Activated naive CD4-positive, alpha-beta T cell treated with anti-CD3 and anti-CD28 coated beads, Interleukin-2, amount 10 ng/mL, durations not matched to agents 7 days and 5 days (primary cell): ENCODE results near the gene PARD3B.

ENCODE experiments used
- CTCF ChIA-PET: fragments of 350-600 bp; sonication (Branson Sonifier 250); formaldehyde crosslinking; loops from one replicate; lab custom pipeline; 2021; ENCODE audit warnings: antibody characterized with exemption; lab: Charles Lee
- DNase-seq: peaks from one replicate; pipeline ENCODE4 v3.0.0-alpha.2; 2020
- H3K27ac Mint-ChIP-seq: one replicate; pipeline ENCODE4 v1.8.0; 2021; ENCODE audit warnings: mild to moderate bottlenecking, moderate library complexity, mixed read lengths
- H3K27me3 Mint-ChIP-seq: one replicate; pipeline ENCODE4 v1.8.0; 2021; ENCODE audit warnings: mild to moderate bottlenecking, mixed read lengths
- H3K36me3 Mint-ChIP-seq: one replicate; pipeline ENCODE4 v1.8.0; 2021; ENCODE audit warnings: mixed read lengths
- H3K4me1 Mint-ChIP-seq: one replicate; pipeline ENCODE4 v1.8.0; 2021; ENCODE audit warnings: mixed read lengths
- H3K4me3 Mint-ChIP-seq: one replicate; pipeline ENCODE4 v1.8.0; 2021; ENCODE audit warnings: mild to moderate bottlenecking, moderate library complexity, mixed read lengths
- H3K9me3 Mint-ChIP-seq: one replicate; pipeline ENCODE4 v1.8.0; 2021; ENCODE audit warnings: mixed read lengths

PARD3B gene

DNA sequence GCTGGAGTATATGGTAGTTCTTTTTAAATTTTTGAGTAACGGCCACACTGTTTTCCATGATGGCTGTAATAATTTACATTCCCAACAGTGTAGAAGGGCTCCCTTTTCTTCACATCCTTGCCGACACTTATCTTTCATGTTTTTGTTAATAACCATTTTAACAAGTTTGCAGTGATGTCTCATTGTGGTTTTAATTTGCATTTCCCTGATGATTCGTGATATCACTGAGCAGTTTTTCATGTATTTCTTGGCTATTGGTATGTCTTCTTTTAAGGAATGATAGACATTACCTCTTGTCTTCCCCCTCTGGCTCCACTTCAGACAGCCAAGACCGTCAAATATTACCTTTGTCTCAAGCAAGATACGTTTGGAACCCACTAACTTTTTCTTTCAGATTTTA, 765.9 kb downstream of the PARD3B start:
- Mint-ChIP-seq H3K36me3 (no peaks in the 10 kb centered on the region), H3K27me3 (no peaks in the 10 kb centered on the region), H3K4me3 (no peak overlapping the region), H3K9me3 (peaks cover 2% of the 10 kb centered on the region), H3K27ac (no peak overlapping the region), H3K4me1 (no peaks in the 10 kb centered on the region)
- DNase-seq, result no peak
- CTCF ChIA-PET, result no interaction called here

DNA sequence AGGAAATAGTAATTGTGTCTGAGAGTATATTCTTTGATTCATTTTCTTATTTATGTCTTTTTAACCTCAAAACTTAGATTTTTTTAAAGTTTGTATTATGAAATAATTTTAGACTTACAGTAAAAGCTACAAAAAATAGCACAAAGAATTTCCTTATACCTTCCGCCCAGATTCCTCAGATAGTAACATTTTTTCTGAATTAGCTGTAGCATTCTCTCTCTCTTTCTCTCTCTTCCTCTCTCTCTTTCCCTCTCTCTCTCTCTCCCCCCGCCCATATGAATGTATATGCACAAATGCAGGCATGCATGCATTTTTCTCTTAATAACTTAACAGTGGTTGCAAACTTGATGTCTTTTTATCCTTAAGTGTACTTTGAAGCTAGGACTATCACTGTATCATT, 776.0 kb downstream of the PARD3B start:
- Mint-ChIP-seq H3K27me3 (no peaks in the 10 kb centered on the region), H3K27ac (no peak overlapping the region), H3K4me3 (no peak overlapping the region), H3K36me3 (no peaks in the 10 kb centered on the region), H3K9me3 (peaks cover 4% of the 10 kb centered on the region), H3K4me1 (no peaks in the 10 kb centered on the region)
- DNase-seq, result no peak
- CTCF ChIA-PET, result no interaction called here

DNA sequence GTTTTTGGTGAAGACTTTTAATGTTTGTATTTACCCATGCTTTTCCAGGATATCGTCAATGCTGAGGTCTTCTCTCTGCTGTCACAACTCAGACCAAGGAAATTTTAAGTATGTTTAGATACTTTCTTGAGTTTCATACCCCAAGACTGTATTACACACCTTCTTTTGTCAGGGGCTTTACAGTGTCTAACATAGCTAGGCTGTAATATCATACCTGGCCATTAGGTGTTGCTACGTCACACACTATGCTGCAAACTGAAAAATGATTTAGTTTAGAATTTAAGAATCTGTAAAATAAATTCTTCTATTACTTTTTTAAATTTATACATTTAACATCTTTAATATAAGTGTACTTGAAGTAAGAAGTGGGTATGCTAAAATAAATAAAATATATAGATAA, 778.7 kb downstream of the PARD3B start:
- DNase-seq, result no peak
- CTCF ChIA-PET, result interaction anchor here (1.5 kb wide), 1 partner anchor 352 kb away, joined by 9 read pairs; no protein-coding TSS in a partner anchor
- Mint-ChIP-seq H3K36me3 (no peaks in the 10 kb centered on the region), H3K4me3 (no peak overlapping the region), H3K27me3 (no peaks in the 10 kb centered on the region), H3K9me3 (peaks cover 4% of the 10 kb centered on the region), H3K4me1 (no peaks in the 10 kb centered on the region), H3K27ac (no peak overlapping the region)

DNA sequence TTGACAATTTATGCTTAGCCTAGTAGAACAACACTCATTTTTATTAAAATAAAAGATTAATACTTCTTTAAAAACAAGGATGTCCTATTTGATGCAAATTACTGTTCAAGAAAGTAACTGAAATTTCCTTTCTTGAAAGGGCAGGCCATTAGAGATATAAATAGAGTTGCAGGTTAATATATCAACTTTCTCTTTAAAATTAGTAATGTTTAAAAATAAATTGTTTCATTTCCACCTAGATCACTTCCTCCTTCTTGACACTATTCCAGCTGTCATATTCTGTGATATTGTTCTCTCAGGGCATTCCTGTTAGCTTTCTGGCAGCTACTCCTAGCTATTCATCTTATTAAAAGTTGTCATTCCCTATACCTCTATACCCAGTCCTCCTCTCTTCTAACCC, 779.1 kb downstream of the PARD3B start:
- H3K36me3 Mint-ChIP-seq, result no peaks in the 10 kb centered on the region
- no peak overlapping the region for H3K4me3 Mint-ChIP-seq
- CTCF ChIA-PET, result no interaction called here
- no peak for DNase-seq
- no peaks in the 10 kb centered on the region for H3K4me1 Mint-ChIP-seq
- H3K9me3 Mint-ChIP-seq, result peaks cover 4% of the 10 kb centered on the region
- no peaks in the 10 kb centered on the region for H3K27me3 Mint-ChIP-seq
- no peak overlapping the region for H3K27ac Mint-ChIP-seq

DNA sequence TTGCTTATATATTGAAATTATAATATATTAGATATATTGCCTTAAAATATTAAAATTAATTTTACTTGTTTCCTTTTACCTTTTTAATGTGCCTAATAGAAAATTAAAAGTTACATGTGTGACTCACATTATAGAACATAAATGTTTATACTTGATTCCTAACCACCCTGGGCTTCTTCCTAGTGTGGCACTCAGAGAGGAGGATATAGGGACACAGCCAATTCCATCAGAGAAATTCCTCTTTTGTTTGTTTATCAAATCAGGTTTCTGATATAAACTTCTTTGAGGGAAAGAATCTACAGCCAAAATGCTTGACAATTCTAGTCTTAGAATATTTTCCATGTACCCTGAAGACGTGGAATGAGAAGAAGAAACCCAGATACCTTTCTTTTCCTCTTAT, 788.1 kb downstream of the PARD3B start:
- Mint-ChIP-seq H3K4me1 (no peaks in the 10 kb centered on the region), H3K4me3 (no peak overlapping the region), H3K27ac (no peak overlapping the region), H3K36me3 (no peaks in the 10 kb centered on the region), H3K9me3 (peaks cover 8% of the 10 kb centered on the region), H3K27me3 (peaks cover 5% of the 10 kb centered on the region)
- DNase-seq, result no peak
- CTCF ChIA-PET, result no interaction called here

DNA sequence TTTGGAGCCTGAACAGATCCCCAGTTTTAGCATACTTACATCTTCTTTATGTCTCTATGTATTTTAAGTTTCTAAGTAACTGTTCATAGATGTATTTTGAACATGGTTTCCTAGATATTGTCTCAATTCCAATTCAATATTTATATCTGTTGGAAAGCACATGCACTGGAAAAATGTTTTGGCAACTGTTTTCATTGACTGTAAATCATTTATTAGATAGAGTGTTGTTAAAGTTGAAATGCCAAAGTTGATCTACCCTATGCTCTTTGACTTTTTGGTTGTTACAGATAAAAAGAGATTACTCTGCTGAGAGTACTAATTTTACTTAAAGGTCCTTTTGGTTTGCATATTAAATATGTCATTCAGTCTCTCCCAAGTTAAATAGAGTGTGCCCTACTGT, 792.0 kb downstream of the PARD3B start:
- no peak overlapping the region for H3K4me3 Mint-ChIP-seq
- H3K36me3 Mint-ChIP-seq, result no peaks in the 10 kb centered on the region
- peaks cover 2% of the 10 kb centered on the region for H3K27me3 Mint-ChIP-seq
- no peak overlapping the region for H3K27ac Mint-ChIP-seq
- peaks cover 8% of the 10 kb centered on the region for H3K9me3 Mint-ChIP-seq
- CTCF ChIA-PET, result no interaction called here
- no peak for DNase-seq
- no peaks in the 10 kb centered on the region for H3K4me1 Mint-ChIP-seq

DNA sequence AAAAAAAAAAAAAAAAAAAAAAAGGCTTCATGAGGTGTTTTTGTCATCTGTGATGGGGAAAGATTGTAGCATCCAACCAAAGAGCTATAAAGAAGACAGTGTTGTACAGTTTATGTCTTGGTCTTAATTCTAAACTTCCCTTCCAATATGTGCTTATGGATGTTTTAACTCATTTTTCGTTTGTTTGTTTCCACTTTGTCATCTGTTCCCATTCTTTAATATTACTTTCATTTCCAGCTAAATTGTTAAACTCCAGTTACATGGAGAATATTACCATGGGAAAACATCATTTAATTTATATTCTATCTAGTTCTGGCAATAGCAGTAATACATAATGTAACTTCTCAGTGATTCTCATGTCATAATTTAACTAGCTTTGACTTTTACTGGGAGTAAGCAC, 792.9 kb downstream of the PARD3B start:
- Mint-ChIP-seq H3K36me3 (no peaks in the 10 kb centered on the region), H3K27me3 (no peaks in the 10 kb centered on the region), H3K27ac (no peak overlapping the region), H3K9me3 (peaks cover 8% of the 10 kb centered on the region), H3K4me1 (no peaks in the 10 kb centered on the region), H3K4me3 (no peak overlapping the region)
- DNase-seq, result no peak
- CTCF ChIA-PET, result no interaction called here

DNA sequence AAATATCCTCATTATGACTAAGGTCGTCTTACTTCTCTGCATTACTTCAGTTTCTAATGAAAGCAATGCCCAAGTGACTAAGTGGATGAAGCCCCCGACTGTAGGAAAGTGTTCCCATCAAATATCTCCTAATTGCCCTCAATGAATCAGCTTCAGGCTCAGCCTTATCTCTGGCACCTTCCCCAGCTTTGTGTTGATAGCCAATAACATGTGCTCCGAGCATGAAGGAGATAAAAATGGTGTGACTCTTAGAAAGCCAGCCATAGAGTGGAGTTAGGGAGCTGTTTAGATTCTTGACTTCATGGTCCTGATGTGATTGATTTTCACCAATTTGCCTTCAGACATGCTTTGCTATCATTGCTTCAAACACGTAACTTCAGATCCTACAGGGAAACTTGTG, 797.8 kb downstream of the PARD3B start:
- peaks cover 7% of the 10 kb centered on the region for H3K9me3 Mint-ChIP-seq

DNA sequence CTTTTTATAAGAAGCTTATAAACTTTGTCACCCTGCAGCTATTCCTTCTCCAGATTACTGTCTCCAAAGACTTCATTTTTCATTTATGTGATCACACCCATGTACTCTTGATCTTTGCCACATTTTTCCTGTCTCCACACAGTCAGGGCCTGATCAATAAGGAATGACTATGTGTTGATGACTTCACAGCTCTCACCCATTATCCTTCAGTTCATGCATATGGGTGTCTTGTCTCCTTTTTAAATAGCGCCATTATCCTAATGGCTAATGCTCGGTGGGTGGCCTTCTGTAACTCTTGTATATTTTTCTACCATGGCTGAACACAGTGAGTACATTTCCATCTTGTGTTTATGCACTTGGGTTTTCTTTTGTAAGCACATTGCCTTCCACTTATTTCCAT, 801.4 kb downstream of the PARD3B start:
- H3K4me1 Mint-ChIP-seq, result no peaks in the 10 kb centered on the region
- peaks cover 7% of the 10 kb centered on the region for H3K9me3 Mint-ChIP-seq
- CTCF ChIA-PET, result no interaction called here
- peaks cover 6% of the 10 kb centered on the region for H3K27me3 Mint-ChIP-seq
- no peak overlapping the region for H3K27ac Mint-ChIP-seq
- H3K4me3 Mint-ChIP-seq, result no peak overlapping the region
- no peaks in the 10 kb centered on the region for H3K36me3 Mint-ChIP-seq
- DNase-seq, result no peak

More for the DNA sequence above, 797.8 kb downstream of the PARD3B start:
- Mint-ChIP-seq H3K4me1 (no peaks in the 10 kb centered on the region), H3K27ac (no peak overlapping the region), H3K4me3 (no peak overlapping the region), H3K36me3 (no peaks in the 10 kb centered on the region), H3K27me3 (peaks cover 6% of the 10 kb centered on the region)
- DNase-seq, result no peak
- CTCF ChIA-PET, result no interaction called here

DNA sequence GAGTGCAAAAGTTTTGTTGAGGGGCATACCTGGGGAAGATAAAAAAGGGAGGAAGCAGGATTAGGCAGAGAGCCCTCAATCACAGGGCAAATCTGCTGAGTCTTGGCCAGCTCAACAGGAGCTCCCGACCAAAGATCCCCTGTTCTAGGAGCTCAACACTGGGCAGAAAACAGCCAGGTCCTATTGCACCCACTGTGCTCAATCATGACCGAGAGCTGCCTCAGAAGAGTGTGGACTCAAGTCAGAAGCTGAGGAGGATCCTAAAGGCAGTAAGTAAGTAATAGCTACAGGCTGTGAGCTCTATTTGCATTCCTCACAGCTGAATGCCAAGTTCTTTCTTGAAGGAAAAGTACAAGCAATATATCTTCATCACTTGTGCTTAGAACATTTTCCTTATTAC, 802.6 kb downstream of the PARD3B start:
- Mint-ChIP-seq H3K36me3 (no peaks in the 10 kb centered on the region), H3K4me1 (no peaks in the 10 kb centered on the region), H3K27me3 (peaks cover 6% of the 10 kb centered on the region), H3K4me3 (no peak overlapping the region), H3K27ac (no peak overlapping the region), H3K9me3 (peaks cover 7% of the 10 kb centered on the region)
- CTCF ChIA-PET, result interaction anchor here (0.7 kb wide), 1 partner anchor 14 kb away, joined by 3 read pairs; no protein-coding TSS in a partner anchor
- DNase-seq, result no peak

DNA sequence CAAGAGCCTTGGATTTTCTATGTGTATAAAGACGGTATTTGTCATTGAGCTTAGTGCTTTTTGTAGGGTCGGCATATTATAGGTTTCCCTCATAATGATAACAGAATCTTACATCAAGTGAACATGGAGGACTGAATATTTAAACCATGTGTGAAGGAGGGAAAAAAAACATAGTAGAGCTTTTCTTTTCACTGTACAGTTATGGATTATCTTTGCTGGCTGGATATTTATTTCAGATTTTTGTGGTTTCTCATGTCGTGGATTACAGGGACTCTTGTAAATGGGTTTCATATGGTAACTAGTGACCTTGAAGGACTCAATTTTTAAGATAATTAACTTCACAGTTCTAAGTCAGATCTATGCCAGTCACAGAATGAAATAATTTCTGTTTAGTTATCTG, 806.8 kb downstream of the PARD3B start:
- Mint-ChIP-seq H3K4me3 (no peak overlapping the region), H3K27me3 (peaks cover 6% of the 10 kb centered on the region), H3K36me3 (no peaks in the 10 kb centered on the region), H3K4me1 (no peaks in the 10 kb centered on the region), H3K9me3 (no peaks in the 10 kb centered on the region), H3K27ac (no peak overlapping the region)
- CTCF ChIA-PET, result interaction anchor here (1.2 kb wide), 1 partner anchor 10 kb away, joined by 3 read pairs; no protein-coding TSS in a partner anchor
- DNase-seq, result no peak

DNA sequence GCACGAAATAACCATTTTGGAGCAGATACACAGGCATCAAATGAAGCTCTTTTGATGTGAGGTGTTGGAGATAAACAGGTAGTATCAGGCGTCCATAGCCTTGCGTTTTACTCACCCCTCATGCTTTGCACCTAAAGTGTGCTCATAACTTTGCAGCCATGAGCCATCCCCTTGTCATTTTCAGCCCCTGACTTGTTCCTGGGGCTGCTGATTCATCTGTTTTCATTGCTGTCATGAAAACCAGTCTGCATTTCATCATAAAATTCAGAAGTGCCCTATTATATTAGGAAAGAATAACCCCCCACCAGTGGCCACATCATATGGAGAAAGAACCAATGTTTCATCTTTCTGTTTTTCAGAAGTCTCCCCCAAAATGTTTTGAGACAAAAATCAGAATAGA, 807.3 kb downstream of the PARD3B start:
- CTCF ChIA-PET, result no interaction called here
- H3K4me3 Mint-ChIP-seq, result no peak overlapping the region
- H3K4me1 Mint-ChIP-seq, result no peaks in the 10 kb centered on the region
- no peaks in the 10 kb centered on the region for H3K36me3 Mint-ChIP-seq
- DNase-seq, result no peak
- H3K27ac Mint-ChIP-seq, result no peak overlapping the region
- peaks cover 10% of the 10 kb centered on the region for H3K27me3 Mint-ChIP-seq
- no peaks in the 10 kb centered on the region for H3K9me3 Mint-ChIP-seq

DNA sequence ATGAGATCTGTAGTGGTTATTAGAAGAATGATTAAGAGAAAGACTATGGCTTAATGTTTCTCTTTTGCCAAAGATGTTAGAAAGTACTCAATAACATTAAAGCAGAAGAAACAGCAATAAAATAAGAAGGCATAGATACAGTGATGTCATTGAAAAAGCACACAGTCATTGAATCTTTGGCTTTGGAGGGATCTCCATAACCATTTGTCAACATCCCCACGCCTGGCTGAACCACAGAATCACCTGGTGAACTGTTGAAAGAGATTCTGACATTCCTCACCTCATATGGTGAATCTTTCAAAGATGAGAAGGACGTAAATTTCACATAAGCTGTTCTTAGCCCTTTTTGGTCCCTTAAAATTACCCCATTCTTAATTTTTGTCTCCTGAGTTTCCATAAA, 812.5 kb downstream of the PARD3B start:
- H3K4me3 Mint-ChIP-seq, result no peak overlapping the region
- no peaks in the 10 kb centered on the region for H3K36me3 Mint-ChIP-seq
- CTCF ChIA-PET, result no interaction called here
- no peak for DNase-seq
- H3K27me3 Mint-ChIP-seq, result peaks cover 13% of the 10 kb centered on the region
- H3K9me3 Mint-ChIP-seq, result no peaks in the 10 kb centered on the region
- no peak overlapping the region for H3K27ac Mint-ChIP-seq
- no peaks in the 10 kb centered on the region for H3K4me1 Mint-ChIP-seq

DNA sequence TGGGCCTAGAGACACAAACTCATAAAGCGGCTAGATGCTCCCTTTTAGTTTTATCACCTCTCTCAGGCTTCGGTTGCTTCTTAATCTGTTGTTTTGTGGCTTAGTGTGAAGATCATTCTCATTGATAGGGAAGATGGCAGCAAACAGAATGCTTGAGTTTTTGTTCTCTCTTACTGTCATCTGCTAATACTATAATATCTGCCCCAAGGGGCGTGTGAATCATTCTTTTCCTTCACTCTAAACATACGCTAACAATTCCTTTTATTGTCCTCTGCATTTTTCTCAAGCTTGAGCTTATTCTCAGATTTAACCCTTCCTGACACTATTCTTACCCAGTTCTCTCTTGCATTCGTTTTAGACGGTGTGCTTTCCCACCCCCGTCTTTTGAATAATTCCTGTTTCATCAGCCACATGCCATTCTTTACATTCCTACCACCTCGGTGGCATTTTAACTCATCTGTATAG, 813.1 kb downstream of the PARD3B start:
- DNase-seq, result no peak
- no peaks in the 10 kb centered on the region for H3K4me1 Mint-ChIP-seq
- CTCF ChIA-PET, result no interaction called here

DNA sequence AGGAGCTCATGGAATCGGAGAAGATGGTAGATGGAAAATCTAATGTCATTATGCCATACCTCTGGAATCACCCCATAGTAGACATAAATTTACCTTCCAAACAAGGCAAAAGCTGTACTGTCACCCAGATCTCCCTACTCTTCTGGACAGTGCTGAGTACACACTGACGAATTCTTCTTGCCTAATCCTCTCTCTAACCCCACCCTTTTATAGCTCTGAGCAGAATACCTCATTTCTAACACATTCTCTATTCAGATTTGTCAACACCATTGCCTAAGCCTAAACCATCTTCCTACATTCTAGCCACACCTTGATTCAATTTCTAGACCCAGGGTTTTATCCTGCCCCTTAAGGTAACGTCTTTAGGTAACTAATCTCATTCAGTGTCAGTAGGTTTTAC, 816.0 kb downstream of the PARD3B start:
- Mint-ChIP-seq H3K9me3 (no peaks in the 10 kb centered on the region), H3K4me3 (no peak overlapping the region), H3K4me1 (no peaks in the 10 kb centered on the region), H3K27me3 (peaks cover 17% of the 10 kb centered on the region), H3K36me3 (no peaks in the 10 kb centered on the region), H3K27ac (no peak overlapping the region)
- CTCF ChIA-PET, result no interaction called here
- DNase-seq, result no peak

More for the DNA sequence above, 813.1 kb downstream of the PARD3B start:
- Mint-ChIP-seq H3K27me3 (peaks cover 17% of the 10 kb centered on the region), H3K27ac (no peak overlapping the region), H3K9me3 (no peaks in the 10 kb centered on the region), H3K4me3 (no peak overlapping the region), H3K36me3 (no peaks in the 10 kb centered on the region)

DNA sequence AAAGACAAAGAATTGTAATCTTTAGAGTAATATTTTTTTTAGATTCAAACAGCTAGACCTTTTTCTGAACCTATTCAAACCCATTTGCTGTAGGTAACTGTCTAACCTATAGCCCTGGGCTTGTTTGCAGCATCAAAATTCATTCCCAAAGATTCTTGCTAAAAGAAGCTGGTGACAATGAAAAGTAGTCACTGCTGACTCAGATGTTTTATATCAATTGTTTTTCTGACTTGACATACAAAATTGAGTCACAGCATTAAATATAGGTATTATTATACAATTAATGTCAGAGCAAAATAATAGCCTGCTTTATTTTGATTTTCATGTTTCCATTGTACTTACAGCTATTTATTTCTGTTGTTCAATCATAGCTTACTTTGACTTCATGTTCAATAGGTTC, 816.7 kb downstream of the PARD3B start:
- CTCF ChIA-PET, result interaction anchor here (1.2 to 1.3 kb wide), 2 partner anchors 10 to 14 kb away, joined by 3 read pairs; no protein-coding TSS in a partner anchor
- Mint-ChIP-seq H3K4me3 (no peak overlapping the region), H3K27me3 (peaks cover 17% of the 10 kb centered on the region), H3K36me3 (no peaks in the 10 kb centered on the region), H3K4me1 (no peaks in the 10 kb centered on the region), H3K27ac (no peak overlapping the region), H3K9me3 (no peaks in the 10 kb centered on the region)
- no peak for DNase-seq
